ENCODE results near the gene TRDN.

DNA sequence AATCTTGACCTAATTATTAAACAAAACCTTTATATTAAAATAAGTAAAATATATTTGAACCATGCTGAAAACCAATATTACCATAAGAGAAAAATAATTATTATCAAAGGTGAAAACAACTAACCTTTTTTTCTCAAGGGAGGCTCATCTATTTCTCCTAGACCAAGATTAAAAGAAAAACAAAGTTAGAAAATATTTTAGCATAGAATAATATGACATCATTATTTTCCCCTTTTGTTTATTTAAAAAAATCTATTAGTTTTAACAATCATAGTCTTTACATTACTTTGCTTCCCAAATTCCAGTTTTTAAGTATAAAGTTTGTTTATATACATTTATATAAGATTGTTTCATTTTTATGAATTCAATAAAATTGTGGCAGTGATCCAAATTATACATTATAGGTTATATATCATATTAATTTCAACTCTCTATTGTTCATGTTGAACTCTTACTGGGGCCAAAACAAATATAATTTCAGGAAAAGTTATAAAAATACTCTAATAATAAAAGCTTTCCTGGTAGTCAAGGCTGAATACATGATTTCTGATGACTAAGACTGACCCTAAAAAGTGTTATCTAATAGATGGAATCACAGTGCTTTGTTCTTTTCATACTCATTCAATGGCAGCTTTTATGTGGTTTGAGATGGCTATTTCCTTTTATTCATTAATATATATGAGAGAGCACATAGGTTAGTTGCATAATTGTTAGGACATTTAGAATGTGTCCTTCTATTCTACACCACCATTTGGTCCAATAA lies 89.4 kb downstream of the TRDN start:
- TF ChIP-seq, protein P1, sequence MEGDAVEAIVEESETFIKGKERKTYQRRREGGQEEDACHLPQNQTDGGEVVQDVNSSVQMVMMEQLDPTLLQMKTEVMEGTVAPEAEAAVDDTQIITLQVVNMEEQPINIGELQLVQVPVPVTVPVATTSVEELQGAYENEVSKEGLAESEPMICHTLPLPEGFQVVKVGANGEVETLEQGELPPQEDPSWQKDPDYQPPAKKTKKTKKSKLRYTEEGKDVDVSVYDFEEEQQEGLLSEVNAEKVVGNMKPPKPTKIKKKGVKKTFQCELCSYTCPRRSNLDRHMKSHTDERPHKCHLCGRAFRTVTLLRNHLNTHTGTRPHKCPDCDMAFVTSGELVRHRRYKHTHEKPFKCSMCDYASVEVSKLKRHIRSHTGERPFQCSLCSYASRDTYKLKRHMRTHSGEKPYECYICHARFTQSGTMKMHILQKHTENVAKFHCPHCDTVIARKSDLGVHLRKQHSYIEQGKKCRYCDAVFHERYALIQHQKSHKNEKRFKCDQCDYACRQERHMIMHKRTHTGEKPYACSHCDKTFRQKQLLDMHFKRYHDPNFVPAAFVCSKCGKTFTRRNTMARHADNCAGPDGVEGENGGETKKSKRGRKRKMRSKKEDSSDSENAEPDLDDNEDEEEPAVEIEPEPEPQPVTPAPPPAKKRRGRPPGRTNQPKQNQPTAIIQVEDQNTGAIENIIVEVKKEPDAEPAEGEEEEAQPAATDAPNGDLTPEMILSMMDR (IDR thresholded peaks at IDR 0.05), result no peak
- TF ChIP-seq POLR2AphosphoS5 (IDR thresholded peaks at IDR 0.05) (no peak), POLR2A (IDR thresholded peaks at IDR 0.05) (no peak)
